ENCODE results near the gene ADAM12. TPM values are rescaled to one million over a fixed set of nuclear protein-coding genes. Genes with fewer than 3 reads are reported as not detected.

ADAM12 gene
- total and polyA plus RNA-seq, 10 of the 15 experiments (the other 5 are each of a cell fraction or from before 2014, with no cell fraction given) = under 0.01 to 0.62 (median 0.04) TPM; not detected in 5

DNA sequence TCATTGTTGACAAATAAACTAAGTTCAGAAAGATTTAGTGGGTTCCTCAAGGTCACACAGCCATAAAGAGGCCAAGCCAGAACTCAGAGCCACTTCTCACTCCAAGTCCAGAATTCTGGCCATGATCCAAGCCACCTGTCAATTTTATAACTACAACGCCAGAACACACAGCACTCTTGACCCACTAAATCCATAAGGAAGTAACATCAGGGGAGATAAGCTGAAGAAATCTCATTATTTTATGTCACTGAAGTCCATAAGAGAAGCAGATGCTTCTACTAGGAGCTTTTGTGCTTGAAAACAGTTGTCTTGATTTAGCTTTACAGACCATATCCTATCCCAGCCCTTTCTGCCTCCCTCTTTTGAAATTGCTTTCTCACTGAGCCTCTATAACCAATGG lies 15.9 kb downstream of the ADAM12 start:
- SMC1A ChIA-PET (ENCODE audit: uncharacterized antibody, unreplicated experiment) = no interaction called here
- Histone ChIP-seq H3K36me3 (ENCODE audit: control insufficient read depth in 2 of 2, insufficient read depth in 2 of 2, low read length in 1 of 2) (no peaks in the 10 kb centered on the region), H2AFZ (ENCODE audit: control insufficient read depth, low read depth, low read length) (no peak overlapping the region), H3K79me2 (ENCODE audit: control insufficient read depth, insufficient read depth, low read length) (no peaks in the 10 kb centered on the region), H4K20me1 (ENCODE audit: control insufficient read depth, insufficient read depth) (no peaks in the 10 kb centered on the region), H3K9me3 (replicated peaks; ENCODE audit: control insufficient read depth, insufficient read depth, low read length) (no peaks in the 10 kb centered on the region), H3K4me2 (ENCODE audit: control insufficient read depth, insufficient read depth) (no peak overlapping the region), H3K27ac (ENCODE audit: control insufficient read depth, insufficient read depth) (no peak overlapping the region), H3K9ac (ENCODE audit: control insufficient read depth, insufficient read depth, low read length) (no peak overlapping the region), H3K27me3 (replicated peaks in 1 of 2; ENCODE audit: control insufficient read depth in 2 of 2, insufficient read depth in 2 of 2, low read length in 1 of 2) (no peaks in the 10 kb centered on the region), H3K4me3 (no peak overlapping the region), H3K4me1 (ENCODE audit: control insufficient read depth, insufficient read depth, low read length) (no peaks in the 10 kb centered on the region)
- 0% methylated on average over 1 of the region's 1 CpG for WGBS (ENCODE audit: insufficient coverage, insufficient replicate concordance, low lambda C conversion rate, missing lambda C conversion rate)
- FAIRE-seq = no peak
- intact Hi-C loops (cut with micrococcal nuclease; ENCODE audit: unreplicated experiment) (no loop called here), in situ Hi-C loops (cut with MboI) (no loop called here)
- POLR2A ChIA-PET = no interaction called here
- no peak for TF ChIP-seq SUPT20H (IDR thresholded peaks at IDR 0.05; ENCODE audit: borderline replicate concordance, control insufficient read depth, low read depth, low read length)
- TF ChIP-seq, protein P1, sequence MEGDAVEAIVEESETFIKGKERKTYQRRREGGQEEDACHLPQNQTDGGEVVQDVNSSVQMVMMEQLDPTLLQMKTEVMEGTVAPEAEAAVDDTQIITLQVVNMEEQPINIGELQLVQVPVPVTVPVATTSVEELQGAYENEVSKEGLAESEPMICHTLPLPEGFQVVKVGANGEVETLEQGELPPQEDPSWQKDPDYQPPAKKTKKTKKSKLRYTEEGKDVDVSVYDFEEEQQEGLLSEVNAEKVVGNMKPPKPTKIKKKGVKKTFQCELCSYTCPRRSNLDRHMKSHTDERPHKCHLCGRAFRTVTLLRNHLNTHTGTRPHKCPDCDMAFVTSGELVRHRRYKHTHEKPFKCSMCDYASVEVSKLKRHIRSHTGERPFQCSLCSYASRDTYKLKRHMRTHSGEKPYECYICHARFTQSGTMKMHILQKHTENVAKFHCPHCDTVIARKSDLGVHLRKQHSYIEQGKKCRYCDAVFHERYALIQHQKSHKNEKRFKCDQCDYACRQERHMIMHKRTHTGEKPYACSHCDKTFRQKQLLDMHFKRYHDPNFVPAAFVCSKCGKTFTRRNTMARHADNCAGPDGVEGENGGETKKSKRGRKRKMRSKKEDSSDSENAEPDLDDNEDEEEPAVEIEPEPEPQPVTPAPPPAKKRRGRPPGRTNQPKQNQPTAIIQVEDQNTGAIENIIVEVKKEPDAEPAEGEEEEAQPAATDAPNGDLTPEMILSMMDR (IDR thresholded peaks at IDR 0.05 in 2 of 3, conservative IDR thresholded peaks at IDR 0.05 in 1 of 3; ENCODE audit: control insufficient read depth in 2 of 3, extremely low read depth in 1 of 3, insufficient read depth in 1 of 3, low read depth in 3 of 3, low read length in 3 of 3) = no peak
- no peak for TF ChIP-seq TAF1 (IDR thresholded peaks at IDR 0.05; ENCODE audit: borderline replicate concordance, low read depth, low read length)
- TF ChIP-seq ZNF24 (IDR thresholded peaks at IDR 0.05) = no peak
- ATAC-seq = no peak
- CTCF ChIA-PET = no interaction called here
- RAD21 ChIA-PET (ENCODE audit: unreplicated experiment) = no interaction called here
- no peak for DNase-seq (ENCODE audit: low read depth, low spot score)
- BruUV-seq (replicated peaks) = no TSS peak

DNA sequence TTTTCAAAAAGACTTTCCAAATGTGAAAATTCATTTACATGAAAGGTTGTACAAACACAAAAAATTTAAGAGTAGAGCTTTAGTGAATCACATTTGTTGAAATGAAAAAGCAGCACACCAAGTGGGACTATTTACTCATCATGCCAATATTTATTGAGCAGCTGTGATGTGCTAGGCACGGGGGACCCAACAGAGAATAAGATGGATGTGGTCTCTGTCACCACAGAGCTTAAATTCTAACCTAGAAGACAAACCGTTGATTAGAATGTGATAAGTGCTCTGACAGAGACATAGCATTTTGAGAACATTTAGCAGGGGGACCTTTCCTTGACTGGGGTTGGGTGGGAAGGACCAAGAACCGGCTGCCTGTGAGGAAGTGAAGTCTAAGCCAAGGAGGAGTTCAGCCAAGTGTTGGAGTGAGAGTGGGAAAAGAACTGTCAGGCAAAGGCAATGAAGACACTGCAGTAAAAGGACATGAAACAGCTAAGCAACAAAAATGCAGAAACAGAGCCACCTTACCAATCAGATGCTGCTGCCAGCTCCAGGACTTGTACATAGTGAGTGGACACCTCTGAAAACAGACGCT lies 19.1 kb downstream of the ADAM12 start:
- no peak for DNase-seq (ENCODE audit: low read depth, low spot score)
- Histone ChIP-seq H3K27me3 (replicated peaks in 1 of 2; ENCODE audit: control insufficient read depth in 2 of 2, insufficient read depth in 2 of 2, low read length in 1 of 2) (no peaks in the 10 kb centered on the region), H3K4me2 (ENCODE audit: control insufficient read depth, insufficient read depth) (no peak overlapping the region), H3K4me1 (ENCODE audit: control insufficient read depth, insufficient read depth, low read length) (no peaks in the 10 kb centered on the region), H3K27ac (ENCODE audit: control insufficient read depth, insufficient read depth) (no peak overlapping the region), H3K36me3 (ENCODE audit: control insufficient read depth in 2 of 2, insufficient read depth in 2 of 2, low read length in 1 of 2) (no peaks in the 10 kb centered on the region), H3K79me2 (ENCODE audit: control insufficient read depth, insufficient read depth, low read length) (no peaks in the 10 kb centered on the region), H2AFZ (ENCODE audit: control insufficient read depth, low read depth, low read length) (no peak overlapping the region), H3K9ac (ENCODE audit: control insufficient read depth, insufficient read depth, low read length) (no peak overlapping the region), H3K4me3 (no peak overlapping the region), H4K20me1 (ENCODE audit: control insufficient read depth, insufficient read depth) (no peaks in the 10 kb centered on the region), H3K9me3 (replicated peaks; ENCODE audit: control insufficient read depth, insufficient read depth, low read length) (no peaks in the 10 kb centered on the region)
- RAD21 ChIA-PET (ENCODE audit: unreplicated experiment) = no interaction called here
- TF ChIP-seq RELA (IDR thresholded peaks at IDR 0.05; ENCODE audit: borderline replicate concordance, partially characterized antibody) = no peak
- no peak for TF ChIP-seq ATF7 (IDR thresholded peaks at IDR 0.05; ENCODE audit: low read depth)
- TF ChIP-seq CREM (IDR thresholded peaks at IDR 0.05; ENCODE audit: low read depth) = no peak
- TF ChIP-seq, protein P2, sequence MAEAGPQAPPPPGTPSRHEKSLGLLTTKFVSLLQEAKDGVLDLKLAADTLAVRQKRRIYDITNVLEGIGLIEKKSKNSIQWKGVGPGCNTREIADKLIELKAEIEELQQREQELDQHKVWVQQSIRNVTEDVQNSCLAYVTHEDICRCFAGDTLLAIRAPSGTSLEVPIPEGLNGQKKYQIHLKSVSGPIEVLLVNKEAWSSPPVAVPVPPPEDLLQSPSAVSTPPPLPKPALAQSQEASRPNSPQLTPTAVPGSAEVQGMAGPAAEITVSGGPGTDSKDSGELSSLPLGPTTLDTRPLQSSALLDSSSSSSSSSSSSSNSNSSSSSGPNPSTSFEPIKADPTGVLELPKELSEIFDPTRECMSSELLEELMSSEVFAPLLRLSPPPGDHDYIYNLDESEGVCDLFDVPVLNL (IDR thresholded peaks at IDR 0.05; ENCODE audit: low read depth, low read length) = no peak
- no peak for TF ChIP-seq NR2C1 (IDR thresholded peaks at IDR 0.05)
- TF ChIP-seq YBX1 (IDR thresholded peaks at IDR 0.05) = no peak
- TF ChIP-seq KLF5 (IDR thresholded peaks at IDR 0.05; ENCODE audit: partially characterized antibody) = no peak
- TF ChIP-seq LARP7 (IDR thresholded peaks at IDR 0.05) = no peak
- TF ChIP-seq EGR1 (IDR thresholded peaks at IDR 0.05; ENCODE audit: borderline replicate concordance in 1 of 2, low read depth in 2 of 2, low read length in 2 of 2) = no peak
- no peak for TF ChIP-seq GATAD2B (conservative IDR thresholded peaks at IDR 0.05; ENCODE audit: low read depth)
- TF ChIP-seq NR2C2 (IDR thresholded peaks at IDR 0.05; ENCODE audit: borderline replicate concordance, control insufficient read depth, insufficient read length, low read depth) = no peak
- TF ChIP-seq BMI1 (IDR thresholded peaks at IDR 0.05; ENCODE audit: borderline replicate concordance) = no peak
- CTCF ChIA-PET = no interaction called here
- BruUV-seq (replicated peaks) = no TSS peak
- 6% methylated on average over 4 of the region's 4 CpGs for WGBS (ENCODE audit: insufficient coverage, insufficient replicate concordance, low lambda C conversion rate, missing lambda C conversion rate)
- no peak for ATAC-seq
- SMC1A ChIA-PET (ENCODE audit: uncharacterized antibody, unreplicated experiment) = interaction anchor here (1.0 kb wide), 1 partner anchor 8 kb away, joined by 4 read pairs; no protein-coding TSS in a partner anchor
- no peak for FAIRE-seq
- intact Hi-C loops (cut with micrococcal nuclease; ENCODE audit: unreplicated experiment) (no loop called here), in situ Hi-C loops (cut with MboI) (no loop called here)
- POLR2A ChIA-PET = no interaction called here

Data from GM12878 (cell line).